Measurements from ENCODE around the gene TRIM17.

Gene TRIM17

GRCh38 chr1:228378090-228378872 lies 38.4 kb downstream of the TRIM17 start:
- peak; percentile 30 for DNase-seq

DNA sequence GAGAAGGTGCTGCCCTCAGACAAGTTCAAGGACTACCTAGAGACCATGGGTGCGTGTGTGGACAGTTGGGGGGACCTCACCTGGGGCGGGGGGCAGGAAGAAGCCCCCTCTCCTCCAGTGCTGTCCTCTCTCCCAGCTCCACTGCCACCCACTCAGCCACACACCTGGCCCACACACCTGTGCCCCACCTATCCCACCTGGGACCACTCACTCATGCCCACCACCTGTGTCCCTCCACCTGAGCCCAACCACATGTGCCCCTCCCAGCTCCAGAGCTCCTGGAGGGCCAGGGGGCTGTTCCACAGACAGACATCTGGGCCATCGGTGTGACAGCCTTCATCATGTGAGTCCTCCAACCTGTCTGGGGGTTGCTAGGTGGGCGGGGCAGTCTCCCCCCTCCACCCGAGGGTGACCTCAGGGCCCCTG lies 39.0 kb downstream of the TRIM17 start:
- DNase-seq, result no peak

- DNase-seq, result no peak
Measured at GRCh38 chr1:228376651-228377631, 39.7 kb downstream of the TRIM17 start.

- DNase-seq, result no peak
Measured at GRCh38 chr1:228376262-228376628, 40.4 kb downstream of the TRIM17 start.

DNA sequence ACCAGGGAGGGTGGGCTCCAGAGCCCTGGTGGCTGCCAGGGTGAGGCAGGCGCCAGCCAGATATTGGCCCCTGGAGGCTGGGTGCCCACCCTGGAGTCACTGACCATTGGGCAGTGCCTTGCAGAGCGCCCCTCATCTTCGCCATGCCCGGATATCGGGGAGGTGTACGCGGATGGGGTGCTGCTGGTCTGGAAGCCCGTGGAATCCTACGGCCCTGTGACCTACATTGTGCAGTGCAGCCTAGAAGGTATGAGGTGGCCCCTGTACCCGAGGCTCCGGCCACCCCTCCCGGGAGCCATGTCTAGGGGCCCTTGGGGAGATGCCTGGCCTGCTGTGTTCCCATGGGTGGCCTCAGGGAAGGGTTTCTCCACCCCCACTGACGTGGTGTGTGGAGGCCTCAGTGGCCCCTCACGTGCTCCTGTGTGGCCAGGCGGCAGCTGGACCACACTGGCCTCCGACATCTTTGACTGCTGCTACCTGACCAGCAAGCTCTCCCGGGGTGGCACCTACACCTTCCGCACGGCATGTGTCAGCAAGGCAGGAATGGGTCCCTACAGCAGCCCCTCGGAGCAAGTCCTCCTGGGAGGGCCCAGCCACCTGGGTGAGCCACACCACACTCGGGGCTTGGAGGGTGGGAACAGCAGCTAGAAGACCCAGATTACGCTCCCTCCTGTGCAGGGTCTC lies 40.9 kb downstream of the TRIM17 start:
- no peak for DNase-seq

DNA sequence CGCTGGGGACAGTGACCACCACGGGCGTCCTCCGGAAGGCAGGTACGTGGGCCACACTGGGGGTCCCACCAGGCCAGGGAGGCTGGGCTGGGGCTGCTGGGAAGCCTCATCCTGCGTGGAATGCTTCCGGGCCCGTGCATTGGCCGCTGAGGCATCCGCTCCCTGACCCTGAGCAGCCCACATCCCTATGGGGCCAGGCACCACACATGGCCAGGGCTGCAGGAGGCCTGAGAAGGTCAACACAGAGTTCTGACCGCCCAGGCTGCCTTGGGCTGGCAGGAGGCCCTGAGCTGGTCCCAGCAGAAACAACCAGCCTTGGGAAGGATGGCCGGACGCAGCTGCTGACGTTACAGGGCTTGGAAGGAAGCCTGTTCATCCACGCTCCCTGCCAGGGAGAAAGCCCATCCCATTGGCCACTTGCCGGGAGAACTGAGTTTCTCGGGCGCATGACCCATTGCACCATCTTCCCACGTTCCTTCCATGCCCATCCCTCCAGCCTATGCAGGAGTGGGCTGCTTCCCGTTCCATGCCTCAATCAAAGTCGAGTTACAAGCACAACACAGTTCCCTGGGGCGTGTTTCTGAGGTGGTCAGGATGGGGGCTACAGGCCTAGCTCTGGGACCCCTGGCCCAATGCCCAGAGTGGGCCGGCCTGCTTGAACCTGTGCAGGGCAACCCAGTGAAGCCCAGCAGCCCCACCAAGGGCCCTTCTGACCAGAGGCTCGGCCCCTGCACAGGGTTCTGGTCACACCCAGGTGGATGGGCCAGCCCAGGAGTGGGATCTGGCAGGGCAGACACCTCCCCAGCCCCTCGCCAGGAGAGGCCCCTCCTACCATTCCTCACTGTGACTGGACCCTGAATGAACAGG lies 41.7 kb downstream of the TRIM17 start:
- no peak for DNase-seq

DNA sequence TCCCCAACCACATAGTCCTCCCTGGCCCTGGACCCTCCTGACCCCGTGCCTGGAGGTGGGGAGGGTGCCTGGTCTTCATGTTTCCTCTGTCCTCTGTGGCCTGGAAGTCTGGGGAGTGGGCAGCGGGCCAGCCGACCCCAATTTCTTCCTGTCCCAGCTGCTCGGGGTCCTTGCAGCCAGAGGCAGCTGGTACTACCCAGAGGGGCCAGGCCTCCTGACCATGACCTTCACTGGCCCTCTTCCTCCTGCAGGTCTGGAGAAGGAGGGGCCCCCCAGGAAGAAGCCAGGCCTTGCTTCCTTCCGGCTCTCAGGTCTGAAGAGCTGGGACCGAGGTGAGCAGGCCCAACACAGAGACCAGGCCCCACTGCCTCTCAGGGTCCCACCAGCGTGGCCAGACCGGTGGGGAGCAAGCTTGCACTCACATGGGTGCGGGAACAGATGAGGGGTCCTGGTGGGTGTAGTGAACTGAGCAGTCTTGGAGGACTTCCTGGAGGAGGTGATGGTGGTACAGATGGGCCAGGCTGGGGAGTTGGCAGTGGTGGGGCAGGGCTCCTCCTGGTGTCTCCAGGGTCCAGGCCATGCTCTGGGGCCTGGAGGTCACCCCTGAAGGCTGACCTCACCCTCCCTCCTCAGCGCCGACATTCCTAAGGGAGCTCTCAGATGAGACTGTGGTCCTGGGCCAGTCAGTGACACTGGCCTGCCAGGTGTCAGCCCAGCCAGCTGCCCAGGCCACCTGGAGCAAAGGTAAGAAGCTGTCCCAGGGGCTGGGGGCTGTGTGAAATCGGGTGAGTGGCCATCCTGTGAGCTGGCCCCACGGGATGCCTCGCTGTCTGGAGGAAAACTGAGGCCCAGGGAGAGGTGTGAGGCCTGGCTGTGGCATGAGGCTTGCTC lies 42.7 kb downstream of the TRIM17 start:
- DNase-seq, result no peak

- DNase-seq, result no peak
Measured at GRCh38 chr1:228373004-228373680, 43.5 kb downstream of the TRIM17 start.

- no peak for DNase-seq
Measured at GRCh38 chr1:228372183-228373003, 44.3 kb downstream of the TRIM17 start.

DNA sequence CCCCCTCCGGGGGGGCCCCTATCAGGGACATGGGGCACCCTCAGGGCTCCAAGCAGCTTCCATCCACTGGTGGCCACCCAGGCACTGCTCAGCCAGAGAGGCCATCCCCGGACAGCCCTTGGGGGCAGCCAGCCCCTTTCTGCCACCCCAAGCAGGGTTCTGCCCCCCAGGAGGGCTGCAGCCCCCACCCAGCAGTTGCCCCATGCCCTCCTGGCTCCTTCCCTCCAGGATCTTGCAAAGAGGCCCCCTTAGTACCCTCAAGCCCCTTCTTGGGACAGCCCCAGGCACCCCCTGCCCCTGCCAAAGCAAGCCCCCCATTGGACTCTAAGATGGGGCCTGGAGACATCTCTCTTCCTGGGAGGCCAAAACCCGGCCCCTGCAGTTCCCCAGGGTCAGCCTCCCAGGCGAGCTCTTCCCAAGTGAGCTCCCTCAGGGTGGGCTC lies 44.9 kb downstream of the TRIM17 start:
- no peak for DNase-seq

GRCh38 chr1:228370941-228371740 lies 45.5 kb downstream of the TRIM17 start:
- no peak for DNase-seq

GRCh38 chr1:228370439-228370940 lies 46.2 kb downstream of the TRIM17 start:
- no peak for DNase-seq

GRCh38 chr1:228369608-228370438 lies 46.8 kb downstream of the TRIM17 start:
- no peak for DNase-seq

- DNase-seq, result no peak
Measured at GRCh38 chr1:228368801-228369607, 47.7 kb downstream of the TRIM17 start.

DNA sequence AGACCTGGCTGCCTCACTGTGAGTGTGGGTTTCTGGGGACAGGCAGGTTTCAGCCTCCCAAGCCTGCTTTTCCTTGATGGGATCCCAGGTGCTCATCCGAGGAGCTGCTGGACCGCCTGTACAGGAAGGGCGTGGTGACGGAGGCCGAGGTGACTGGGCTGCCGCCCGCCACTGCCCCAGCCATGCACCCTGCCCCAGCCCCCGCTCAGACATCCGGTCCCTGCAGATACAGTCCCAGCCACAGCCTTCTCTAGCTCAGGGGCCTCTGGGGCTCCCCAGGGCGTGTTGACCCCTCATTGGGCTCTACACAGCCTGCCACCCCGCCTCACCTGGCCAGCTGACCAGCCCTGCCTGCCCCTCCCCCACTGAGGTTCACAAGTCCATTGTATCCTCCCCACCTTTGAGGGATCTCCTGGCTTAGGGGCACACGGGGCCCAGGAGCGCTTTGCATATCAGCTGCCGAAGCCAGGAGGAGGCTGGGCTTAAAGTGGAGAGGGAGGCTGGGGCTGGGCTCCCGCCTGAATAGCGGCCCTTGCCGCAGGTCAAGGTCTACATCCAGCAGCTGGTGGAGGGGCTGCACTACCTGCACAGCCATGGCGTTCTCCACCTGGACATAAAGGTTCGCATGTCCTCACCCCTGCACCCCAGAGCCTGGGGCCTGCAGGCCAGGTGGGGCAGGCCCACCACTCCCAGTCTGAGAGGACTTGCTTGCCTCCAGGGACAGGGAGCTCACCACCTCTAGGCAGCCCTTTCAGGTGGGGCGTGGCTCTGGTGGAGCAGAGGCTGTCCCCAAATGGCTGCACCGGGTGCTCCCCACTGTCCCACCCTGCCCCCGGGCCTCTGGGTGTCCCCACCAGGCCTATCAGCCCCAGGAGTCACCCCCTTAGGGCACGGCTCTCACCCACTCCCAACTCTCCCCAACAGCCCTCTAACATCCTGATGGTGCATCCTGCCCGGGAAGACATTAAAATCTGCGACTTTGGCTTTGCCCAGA lies 48.6 kb downstream of the TRIM17 start:
- DNase-seq, result no peak

Data from effector CD4-positive, alpha-beta T cell (primary cell).